HEK293T (cell line): Measurements from ENCODE around the gene GCNA.

Experiments used
- ARNT ChIP-seq: fragments of 450-650 bp; IDR thresholded peaks from 2 replicates; pipeline ENCODE4 v1.6.1; 2017; ENCODE audit warnings: mild to moderate bottlenecking
- BHLHE40 ChIP-seq: fragments of 450-650 bp; IDR thresholded peaks from 2 replicates; pipeline ENCODE4 v1.6.1; 2016; ENCODE audit warnings: mild to moderate bottlenecking, moderate library complexity, borderline replicate concordance
- ELF4 ChIP-seq: fragments of 450-650 bp; IDR thresholded peaks from 2 replicates; pipeline ENCODE4 v1.6.1; 2017; ENCODE audit warnings: antibody characterized with exemption
- FOXA1 ChIP-seq: fragments of 450-650 bp; IDR thresholded peaks from 2 replicates; pipeline ENCODE4 v1.6.1; 2016; ENCODE audit warnings: mild to moderate bottlenecking
- FOXK2 ChIP-seq: fragments of 450-650 bp; IDR thresholded peaks from 2 replicates; pipeline ENCODE4 v1.6.1; 2016; ENCODE audit warnings: mild to moderate bottlenecking
- FOXM1 ChIP-seq: fragments of 450-650 bp; IDR thresholded peaks from 2 replicates; pipeline ENCODE4 v1.6.1; 2017; ENCODE audit warnings: mild to moderate bottlenecking, borderline replicate concordance
- HDGF ChIP-seq: fragments of 450-650 bp; IDR thresholded peaks from 2 replicates; pipeline ENCODE4 v1.6.1; 2017; ENCODE audit warnings: antibody characterized with exemption, borderline replicate concordance
- L3MBTL2 ChIP-seq: fragments of 450-650 bp; conservative IDR thresholded peaks from 2 replicates; pipeline ENCODE4 v1.6.1; 2016; ENCODE audit warnings: mild to moderate bottlenecking
- NFRKB ChIP-seq: fragments of 450-650 bp; IDR thresholded peaks from 2 replicates; pipeline ENCODE4 v1.6.1; 2016; ENCODE audit warnings: mild to moderate bottlenecking, moderate library complexity
- SP1 ChIP-seq: fragments of 450-650 bp; IDR thresholded peaks from 2 replicates; pipeline ENCODE4 v1.6.1; 2017
- SUZ12 ChIP-seq: fragments of 450-650 bp; IDR thresholded peaks from 2 replicates; pipeline ENCODE4 v1.6.1; 2016; ENCODE audit warnings: mild to moderate bottlenecking
- TARDBP ChIP-seq: fragments of 450-650 bp; IDR thresholded peaks from 2 replicates; pipeline ENCODE4 v1.6.1; 2016
- ZNF384 ChIP-seq: fragments of 450-650 bp; IDR thresholded peaks from 2 replicates; pipeline ENCODE4 v1.6.1; 2016
- TF ChIP-seq, protein P1 (sequence below): fragments of 450-650 bp; IDR thresholded peaks from 2 replicates; pipeline ENCODE4 v1.6.1; 2016

DNA sequence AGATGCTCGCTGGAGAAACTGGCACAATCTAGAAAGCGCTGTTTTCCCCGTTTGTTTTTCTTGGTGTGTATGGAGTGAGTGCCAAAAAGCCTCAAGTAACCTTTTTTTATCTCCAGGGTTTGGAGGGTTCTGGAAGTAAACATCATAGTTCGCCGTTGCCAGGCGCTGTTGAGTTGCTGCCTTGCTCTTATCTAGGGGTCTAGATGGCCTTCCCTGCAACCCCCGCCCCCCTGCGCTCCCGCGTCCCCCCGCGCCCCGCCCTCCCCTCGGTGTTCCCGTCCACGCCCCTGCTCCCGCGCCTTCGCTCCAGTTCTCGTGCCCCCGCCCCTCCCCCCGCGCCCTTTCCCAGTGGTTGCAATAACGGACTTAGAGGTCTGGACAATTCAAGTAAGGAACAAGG is 555 bp upstream of the GCNA start:
- TF ChIP-seq BHLHE40: no peak
- TF ChIP-seq SUZ12: no peak
- TF ChIP-seq FOXM1: no peak
- no peak for TF ChIP-seq FOXA1
- no peak for TF ChIP-seq NFRKB
- TF ChIP-seq SP1: no peak
- no peak for TF ChIP-seq ELF4
- TF ChIP-seq, protein P1, sequence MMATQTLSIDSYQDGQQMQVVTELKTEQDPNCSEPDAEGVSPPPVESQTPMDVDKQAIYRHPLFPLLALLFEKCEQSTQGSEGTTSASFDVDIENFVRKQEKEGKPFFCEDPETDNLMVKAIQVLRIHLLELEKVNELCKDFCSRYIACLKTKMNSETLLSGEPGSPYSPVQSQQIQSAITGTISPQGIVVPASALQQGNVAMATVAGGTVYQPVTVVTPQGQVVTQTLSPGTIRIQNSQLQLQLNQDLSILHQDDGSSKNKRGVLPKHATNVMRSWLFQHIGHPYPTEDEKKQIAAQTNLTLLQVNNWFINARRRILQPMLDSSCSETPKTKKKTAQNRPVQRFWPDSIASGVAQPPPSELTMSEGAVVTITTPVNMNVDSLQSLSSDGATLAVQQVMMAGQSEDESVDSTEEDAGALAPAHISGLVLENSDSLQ: no peak
- TF ChIP-seq ZNF384: no peak
- TF ChIP-seq TARDBP: no peak
- TF ChIP-seq L3MBTL2: no peak
- TF ChIP-seq FOXK2: no peak
- no peak for TF ChIP-seq ARNT
- no peak for TF ChIP-seq HDGF
